ENCODE measurements around the gene TIMM44. TPM values are rescaled to one million over a fixed set of nuclear protein-coding genes. Genes with fewer than 3 reads are reported as not detected.
"Not testable (repeated sequence)": the region's sequence is repeated elsewhere in the genome, so short reads cannot be mapped to it uniquely, and the experiment has no call there.

Gene TIMM44
- total RNA-seq, 4 donors from 2014 or later = 60.1 to 91.3 (median 77.1) TPM

- H3K27ac ChIP-seq = peak within 1 kb of the TSS; percentile 62 to 93 (median 88)
- H3K27me3 ChIP-seq = peaks cover 0 to 43% of the 10 kb centered on the region in 2 donors
- H3K9me3 ChIP-seq = no peaks in the 10 kb centered on the region
- DNase-seq (ENCODE audit: low spot score in 2 of 2) = peak; percentile 93 to 95
- H3K36me3 ChIP-seq = peaks cover 0 to 19% (median 0%) of the 10 kb centered on the region in 3 donors
- peak within 1 kb of the TSS; percentile 56 to 93 (median 87) for H3K4me3 ChIP-seq
- 12% methylated on average over 50 to 62 of the region's 62 CpGs for WGBS, 2 donors
- TF ChIP-seq POLR2A (IDR thresholded peaks at IDR 0.05) (peak in 1 of 2 donors; percentile 40), CTCF (IDR thresholded peaks at IDR 0.05) (peak in 1 of 5 experiments; percentile 35), EP300 (IDR thresholded peaks at IDR 0.05) (peak; percentile 72 to 79)
- H3K4me1 ChIP-seq = peaks cover 0 to 79% (median 31%) of the 10 kb centered on the region in 4 donors
Observed at GRCh38 chr19:7919610-7920518, 23.6 kb downstream of the TIMM44 start, which contains the start of gene SNAPC2. Gene SNAPC2, plus strand, starts transcription at chr19:7920338. Its CDS starts 29 bp downstream, at chr19:7920367.

- TF ChIP-seq EP300 (IDR thresholded peaks at IDR 0.05) (no peak), CTCF (IDR thresholded peaks at IDR 0.05) (no peak), POLR2A (IDR thresholded peaks at IDR 0.05) (no peak)
- no peaks in the 10 kb centered on the region for H3K9me3 ChIP-seq
- H3K4me3 ChIP-seq = no peak overlapping the region
- peaks cover 0 to 23% (median 0%) of the 10 kb centered on the region in 3 donors for H3K36me3 ChIP-seq
- peaks cover 0 to 69% (median 29%) of the 10 kb centered on the region in 4 donors for H3K4me1 ChIP-seq
- no peak overlapping the region for H3K27ac ChIP-seq
- H3K27me3 ChIP-seq = peaks cover 0 to 48% of the 10 kb centered on the region in 2 donors
- no peak for DNase-seq (ENCODE audit: low spot score in 2 of 2)
- WGBS, 2 donors = 44 to 70% methylated on average over 29 to 42 of the region's 42 CpGs
Observed at GRCh38 chr19:7918615-7919421, 24.6 kb downstream of the TIMM44 start.

GRCh38 chr19:7918062-7918614 lies 25.3 kb downstream of the TIMM44 start:
- WGBS, 2 donors = 36 to 37% methylated on average over 28 to 29 of the region's 29 CpGs
- not testable (repeated sequence) for DNase-seq (ENCODE audit: low spot score in 2 of 2); H3K27ac ChIP-seq; H3K9me3 ChIP-seq
- Histone ChIP-seq H3K36me3 (peaks cover 0 to 26% (median 0%) of the 10 kb centered on the region in 3 donors), H3K27me3 (peaks cover 0 to 48% of the 10 kb centered on the region in 2 donors), H3K4me1 (peaks cover 0 to 65% (median 29%) of the 10 kb centered on the region in 4 donors), H3K4me3 (peak overlapping the region in 2 of 4 donors; percentile 18 to 25)

- H3K36me3 ChIP-seq = peaks cover 0 to 26% (median 0%) of the 10 kb centered on the region in 3 donors
- WGBS, 2 donors = 1 to 2% methylated on average over 25 to 43 of the region's 71 CpGs
- DNase-seq (ENCODE audit: low spot score in 2 of 2) = no peak
- TF ChIP-seq EP300 (IDR thresholded peaks at IDR 0.05) (no peak), CTCF (IDR thresholded peaks at IDR 0.05) (peak; percentile 14 to 43 (median 30))
- no peak overlapping the region for H3K27ac ChIP-seq
- H3K9me3 ChIP-seq = no peaks in the 10 kb centered on the region
- peak overlapping the region in 2 of 4 donors; percentile 18 to 25 for H3K4me3 ChIP-seq
- H3K4me1 ChIP-seq = peaks cover 0 to 61% (median 29%) of the 10 kb centered on the region in 4 donors
- H3K27me3 ChIP-seq = peaks cover 0 to 48% of the 10 kb centered on the region in 2 donors
Observed at GRCh38 chr19:7917267-7918061, 26.0 kb downstream of the TIMM44 start.

- Histone ChIP-seq H3K27ac (no peak overlapping the region), H3K27me3 (peaks cover 0 to 48% of the 10 kb centered on the region in 2 donors), H3K4me1 (peaks cover 0 to 55% (median 27%) of the 10 kb centered on the region in 4 donors), H3K9me3 (no peaks in the 10 kb centered on the region), H3K36me3 (peaks cover 0 to 26% (median 5%) of the 10 kb centered on the region in 3 donors), H3K4me3 (peak overlapping the region in 1 of 4 donors; percentile 35)
- TF ChIP-seq CTCF (IDR thresholded peaks at IDR 0.05) = no peak
- TF ChIP-seq POLR2A (IDR thresholded peaks at IDR 0.05) = no peak
- TF ChIP-seq EP300 (IDR thresholded peaks at IDR 0.05) = no peak
- 5 to 12% methylated on average over 4 to 11 of the region's 12 CpGs for WGBS, 2 donors
- no peak for DNase-seq (ENCODE audit: low spot score in 2 of 2)
Observed at GRCh38 chr19:7916955-7917266, 26.6 kb downstream of the TIMM44 start.

Data from tibial nerve (tissue), 4 donors.